H1 (cell line): ENCODE results near the gene DDN. TPM values are rescaled to one million over a fixed set of nuclear protein-coding genes. Genes with fewer than 3 reads are reported as not detected.

ENCODE experiments used
- CTCF ChIA-PET: fragments of 300-600 bp; sonication (Branson Sonifier 250); formaldehyde crosslinking; loops from one replicate; lab custom pipeline; 2021; ENCODE audit not compliant: partially characterized antibody; lab: Charles Lee
- POLR2A ChIA-PET: fragments of 300-600 bp; sonication (Branson Sonifier 250); formaldehyde crosslinking; loops from one replicate; lab custom pipeline; 2021; ENCODE audit warnings: inconsistent platforms; ENCODE audit not compliant: partially characterized antibody; lab: Charles Lee
- DNase-seq, 2 experiments: peaks; one replicate each; pipeline versions ENCODE4 v3.0.0 to v3.0.0-alpha.2; 2010 to 2022; ENCODE audit warnings: low spot score in 2 of 2, low read depth in 1 of 2, mixed read lengths in 1 of 2
- FAIRE-seq: peaks from 2 replicates; lab custom pipeline; 2011; peaks lifted over from hg19 to GRCh38; lab: Jason Lieb, UNC
- H2AFZ ChIP-seq: 2 replicates; pipeline ENCODE4 v1.8.1; 2012; ENCODE audit warnings: low read length, inconsistent platforms
- H2AK5ac ChIP-seq: 2 replicates; pipeline ENCODE4 v1.6.1; 2013; ENCODE audit warnings: low read depth, low read length
- H2BK120ac ChIP-seq: replicated peaks from 2 replicates; pipeline ENCODE3; 2013; ENCODE audit warnings: low read depth, low read length, inconsistent platforms
- H2BK12ac ChIP-seq: 2 replicates; pipeline ENCODE4 v1.6.1; 2013; ENCODE audit warnings: low read depth, low read length
- H2BK15ac ChIP-seq: 2 replicates; pipeline ENCODE4 v1.6.1; 2013; ENCODE audit warnings: low read length
- H2BK20ac ChIP-seq: 2 replicates; pipeline ENCODE4 v1.6.1; 2013; ENCODE audit warnings: low read length
- H2BK5ac ChIP-seq: 2 replicates; pipeline ENCODE4 v1.6.1; 2013; ENCODE audit warnings: low read depth, low read length
- H3K14ac ChIP-seq: 2 replicates; pipeline ENCODE4 v1.6.1; 2013; ENCODE audit warnings: inconsistent platforms; ENCODE audit not compliant: insufficient read length
- H3K18ac ChIP-seq: 2 replicates; pipeline ENCODE4 v1.6.1; 2013; ENCODE audit warnings: low read length; ENCODE audit errors: extremely low read depth
- H3K23ac ChIP-seq: 2 replicates; pipeline ENCODE4 v1.6.1; 2013; ENCODE audit warnings: inconsistent platforms; ENCODE audit not compliant: insufficient read length
- H3K23me2 ChIP-seq: 2 replicates; pipeline ENCODE4 v1.6.1; 2013; ENCODE audit warnings: low read depth, low read length
- H3K27ac ChIP-seq: 2 replicates; pipeline ENCODE4 v1.6.1; 2011; ENCODE audit warnings: low read depth, low read length, inconsistent platforms
- H3K27me3 ChIP-seq, 4 experiments: replicated peaks in 1 of 4; 1 replicate in 1 of 4; 2 replicates in 3 of 4; pipeline versions ENCODE4 v1.6.1 to v1.8.1; 2011 to 2013; ENCODE audit warnings: low read length in 3 of 4, mild to moderate bottlenecking in 3 of 4, inconsistent platforms in 2 of 4, mixed read lengths in 2 of 4, moderate library complexity in 1 of 4; ENCODE audit not compliant: control insufficient read depth in 3 of 4, insufficient read depth in 3 of 4; ENCODE audit errors: extremely low read depth in 1 of 4
- H3K36me3 ChIP-seq, 4 experiments: 2 replicates each; pipeline versions ENCODE4 v1.6.1 to v1.8.1; 2011 to 2013; ENCODE audit warnings: mild to moderate bottlenecking in 4 of 4, low read length in 3 of 4, moderate library complexity in 2 of 4, control low read depth in 1 of 4, inconsistent platforms in 1 of 4; ENCODE audit not compliant: insufficient read depth in 4 of 4, control insufficient read depth in 2 of 4
- H3K4ac ChIP-seq: replicated peaks from 2 replicates; pipeline ENCODE3; 2013; ENCODE audit warnings: low read length, low read depth, mixed read lengths, inconsistent platforms; ENCODE audit not compliant: insufficient read length
- H3K4me1 ChIP-seq, 4 experiments: replicated peaks in 1 of 4; 1 replicate in 1 of 4; 2 replicates in 3 of 4; pipeline versions ENCODE4 v1.6.1 to v1.8.1; 2011 to 2013; ENCODE audit warnings: low read length in 3 of 4, inconsistent platforms in 2 of 4, mixed read lengths in 1 of 4; ENCODE audit not compliant: insufficient read depth in 4 of 4, control insufficient read depth in 3 of 4
- H3K4me2 ChIP-seq, 2 experiments: 2 replicates each; pipeline versions ENCODE4 v1.6.1 to v1.8.1; 2011 to 2013; ENCODE audit warnings: low read depth in 2 of 2, low read length in 2 of 2, control low read depth in 1 of 2, inconsistent platforms in 1 of 2, mild to moderate bottlenecking in 1 of 2; ENCODE audit not compliant: insufficient read depth in 1 of 2
- H3K4me3 ChIP-seq, 4 experiments: fragments of 200-600, 300-600 bp in 1 of 4; sonication (generic), shearing (Covaris generic), sonication (Bioruptor Twin) in 1 of 4; 2 replicates each; pipeline versions ENCODE4 v1.5.1 to v1.8.1; 2011 to 2016; ENCODE audit warnings: low read length in 4 of 4, low read depth in 3 of 4, control low read depth in 2 of 4, inconsistent platforms in 2 of 4, mild to moderate bottlenecking in 2 of 4, mixed read lengths in 1 of 4, moderate library complexity in 1 of 4; ENCODE audit not compliant: insufficient read depth in 2 of 4; ENCODE audit errors: extremely low read depth in 1 of 4
- H3K56ac ChIP-seq: replicated peaks from 2 replicates; pipeline ENCODE3; 2013; ENCODE audit warnings: low read depth, mild to moderate bottlenecking, mixed read lengths, low read length, inconsistent platforms; ENCODE audit not compliant: insufficient read length
- H3K79me1 ChIP-seq: 2 replicates; pipeline ENCODE4 v1.6.1; 2013; ENCODE audit warnings: low read depth, low read length, control low read depth
- H3K79me2 ChIP-seq, 2 experiments: 2 replicates each; pipeline versions ENCODE4 v1.6.1 to v1.8.1; 2012 to 2013; ENCODE audit warnings: low read length in 2 of 2, mild to moderate bottlenecking in 2 of 2, inconsistent platforms in 1 of 2; ENCODE audit not compliant: insufficient read depth in 2 of 2, control insufficient read depth in 1 of 2
- H3K9ac ChIP-seq, 4 experiments: replicated peaks in 1 of 4; 1 replicate in 1 of 4; 2 replicates in 3 of 4; pipeline versions ENCODE4 v1.6.1 to v1.8.1; 2011 to 2013; ENCODE audit warnings: low read depth in 3 of 4, low read length in 3 of 4, control low read depth in 2 of 4, mild to moderate bottlenecking in 2 of 4, moderate library complexity in 2 of 4, inconsistent platforms in 1 of 4; ENCODE audit errors: extremely low read depth in 1 of 4
- H3K9me3 ChIP-seq, 2 experiments: 2 replicates each; pipeline versions ENCODE4 v1.6.1 to v1.8.1; 2012 to 2013; ENCODE audit warnings: mild to moderate bottlenecking in 2 of 2, moderate library complexity in 2 of 2, control low read depth in 1 of 2, inconsistent platforms in 1 of 2, low read depth in 1 of 2, low read length in 1 of 2, mixed read lengths in 1 of 2; ENCODE audit not compliant: insufficient read depth in 2 of 2
- H4K20me1 ChIP-seq, 2 experiments: replicated peaks in 1 of 2; 2 replicates each; pipeline versions ENCODE3 to v1.8.1; 2011 to 2013; ENCODE audit warnings: inconsistent platforms in 2 of 2, low read length in 2 of 2, mild to moderate bottlenecking in 1 of 2; ENCODE audit not compliant: insufficient read depth in 2 of 2, control insufficient read depth in 1 of 2
- H4K5ac ChIP-seq: 2 replicates; pipeline ENCODE4 v1.6.1; 2013; ENCODE audit warnings: low read length, low read depth, mixed read lengths, inconsistent platforms; ENCODE audit not compliant: insufficient read length
- H4K8ac ChIP-seq: 2 replicates; pipeline ENCODE4 v1.8.0; 2013; ENCODE audit warnings: mild to moderate bottlenecking, moderate library complexity, low read length, inconsistent platforms; ENCODE audit not compliant: insufficient read depth; ENCODE audit errors: extremely low read depth
- H4K91ac ChIP-seq: replicated peaks from 2 replicates; pipeline ENCODE3; 2013; ENCODE audit warnings: low read length, mixed read lengths, inconsistent platforms; ENCODE audit not compliant: insufficient read length
- CEBPB ChIP-seq: IDR thresholded peaks from 2 replicates; pipeline ENCODE4 v1.6.1; 2012; ENCODE audit warnings: low read depth, low read length
- EGR1 ChIP-seq: IDR thresholded peaks from 2 replicates; pipeline ENCODE4 v1.6.1; 2011; ENCODE audit warnings: low read depth, low read length, borderline replicate concordance
- HDAC2 ChIP-seq, 2 experiments: fragments of 300-600 bp in 1 of 2; sonication (generic) in 1 of 2; IDR thresholded peaks; 2 replicates each; pipeline ENCODE4 v1.6.1; 2011 to 2012; ENCODE audit warnings: low read depth in 2 of 2, low read length in 2 of 2, mild to moderate bottlenecking in 2 of 2, moderate library complexity in 2 of 2, borderline replicate concordance in 1 of 2, inconsistent platforms in 1 of 2
- HDAC6 ChIP-seq: IDR thresholded peaks from one replicate; pipeline ENCODE4 v1.7.1; 2012; ENCODE audit warnings: low read depth, mild to moderate bottlenecking, inconsistent platforms, low read length, moderate library complexity
- MAX ChIP-seq: IDR thresholded peaks from 2 replicates; pipeline ENCODE4 v1.6.1; 2012; ENCODE audit warnings: inconsistent platforms
- PHF8 ChIP-seq: fragments of 200-600 bp; sonication (generic); conservative IDR thresholded peaks from 2 replicates; pipeline ENCODE4 v1.7.1; 2012; ENCODE audit warnings: low read depth, mild to moderate bottlenecking, inconsistent platforms, low read length, moderate library complexity
- RAD21 ChIP-seq, 2 experiments: IDR thresholded peaks in 1 of 2; conservative IDR thresholded peaks in 1 of 2; 2 replicates each; pipeline ENCODE4 v1.6.1; 2011; ENCODE audit warnings: low read depth in 2 of 2, low read length in 2 of 2, improper control_type of control experiment in 1 of 2, inconsistent platforms in 1 of 2, mild to moderate bottlenecking in 1 of 2, moderate library complexity in 1 of 2
- RNF2 ChIP-seq: fragments of 200-900, 300-1000 bp; sonication (generic); IDR thresholded peaks from 2 replicates; pipeline ENCODE4 v1.7.1; 2016; ENCODE audit warnings: borderline replicate concordance, low read depth, mild to moderate bottlenecking, antibody characterized with exemption, low read length; ENCODE audit not compliant: poor library complexity, severe bottlenecking; ENCODE audit errors: missing control alignments
- SP2 ChIP-seq: IDR thresholded peaks from 2 replicates; pipeline ENCODE4 v1.6.1; 2012; ENCODE audit warnings: mild to moderate bottlenecking, low read length, inconsistent platforms
- SP4 ChIP-seq: IDR thresholded peaks from 2 replicates; pipeline ENCODE4 v1.6.1; 2012; ENCODE audit warnings: low read length, inconsistent platforms
- SRF ChIP-seq: IDR thresholded peaks from 2 replicates; pipeline ENCODE4 v1.6.1; 2011; ENCODE audit warnings: mild to moderate bottlenecking, low read depth, low read length, moderate library complexity
- TAF7 ChIP-seq: optimal IDR thresholded peaks from 2 replicates; pipeline ENCODE3; 2011; ENCODE audit warnings: low read depth, mild to moderate bottlenecking, inconsistent platforms, low read length, moderate library complexity, borderline replicate concordance
- WGBS, 2 experiments: shearing (Covaris generic) in 1 of 2; methylation state at CpG; one replicate each; pipeline versions ENCODE4 v1.1.6 to v1.1.7; 2013 to 2015; ENCODE audit warnings: low lambda C conversion rate in 2 of 2, mixed read lengths in 2 of 2, inconsistent platforms in 1 of 2, low coverage in 1 of 2, missing lambda C conversion rate in 1 of 2; ENCODE audit not compliant: insufficient replicate concordance in 2 of 2, insufficient coverage in 1 of 2, insufficient read length in 1 of 2; ENCODE audit errors: extremely low coverage in 1 of 2, missing lambda C conversion rate in 1 of 2; 5-methylcytosine and 5-hydroxymethylcytosine counted together
- polyA plus RNA-seq, 7 experiments: library from polyadenylated mRNA; depleted of rRNA in 3 of 7; stranded (reverse) in 5 of 7; unstranded in 2 of 7; fragments of >200 nt in 5 of 7; fragments of 200-250 nt in 2 of 7; gene quantifications; 1 replicate in 5 of 7; 2 replicates in 1 of 7; 4 replicates in 1 of 7; pipeline versions ENCODE4 v1.2.1 to v1.2.3, GENCODE V29; 2011 to 2013; ENCODE audit warnings: missing spikeins in 2 of 7, mixed read lengths in 2 of 7
- total RNA-seq: library from RNA; stranded (reverse); fragmentation: NEBNext Ultra II Directional; extraction: Animal tissue kit (Norgen Biotek cat#: 25700); gene quantifications from 2 replicates; pipeline ENCODE4 v1.2.1, GENCODE V29; 2021

Gene DDN
- total and polyA plus RNA-seq, 2 of the 8 experiments (the other 6 are each of a cell fraction or from before 2014, with no cell fraction given), result 0.14 to 0.30 TPM

- H3K23ac ChIP-seq, result no peak overlapping the region
Measured at GRCh38 chr12:49010092-49010668, 11.0 kb upstream of the DDN start.

More at GRCh38 chr12:49010092-49010668, 11.0 kb upstream of the DDN start:
- POLR2A ChIA-PET, result interaction anchor here (0.9 to 1.7 kb wide), 5 partner anchors 9 to 145 kb away, joined by 3 to 5 read pairs (median 5); partner anchors contain the start of genes DDN and RND1
- Histone ChIP-seq H3K9ac (peak overlapping the region in 1 of 4 experiments; percentile 32; a peak in 1 of 7 replicates), H2BK15ac (no peak overlapping the region), H2AK5ac (no peak overlapping the region), H2BK12ac (no peak overlapping the region), H4K20me1 (no peaks in the 10 kb centered on the region), H3K18ac (no peak overlapping the region), H4K91ac (no peak overlapping the region), H3K4me3 (no peak overlapping the region), H3K79me2 (no peaks in the 10 kb centered on the region), H3K4ac (no peak overlapping the region), H2BK5ac (no peak overlapping the region), H3K23me2 (no peaks in the 10 kb centered on the region), H4K8ac (no peak overlapping the region), H3K14ac (no peak overlapping the region), H3K56ac (no peak overlapping the region), H3K79me1 (no peaks in the 10 kb centered on the region), H3K27me3 (no peaks in the 10 kb centered on the region), H3K27ac (no peak overlapping the region), H3K4me1 (no peaks in the 10 kb centered on the region), H2BK120ac (no peak overlapping the region), H2AFZ (no peak overlapping the region), H4K5ac (no peak overlapping the region), H3K36me3 (no peaks in the 10 kb centered on the region), H2BK20ac (no peak overlapping the region), H3K9me3 (no peaks in the 10 kb centered on the region), H3K4me2 (no peak overlapping the region)
- TF ChIP-seq SRF (no peak), TAF7 (no peak), MAX (no peak), CEBPB (no peak), PHF8 (no peak), HDAC6 (no peak), RNF2 (no peak), EGR1 (no peak), RAD21 (IDR thresholded peaks at IDR 0.05 in 1 of 2, conservative IDR thresholded peaks at IDR 0.05 in 1 of 2; ENCODE audit: low read depth in 2 of 2, low read length in 2 of 2) (no peak), SP4 (no peak), SP2 (no peak), HDAC2 (IDR thresholded peaks at IDR 0.05; ENCODE audit: borderline replicate concordance in 1 of 2, low read depth in 2 of 2, low read length in 2 of 2) (no peak)
- FAIRE-seq, result no peak
- CTCF ChIA-PET, result interaction anchor here (11.5 kb wide), 1 partner anchor 12 kb away, joined by 207 read pairs; the partner anchor contains the start of gene DDN
- no peak for DNase-seq
- WGBS, 2 experiments, result 81% methylated on average over 3 of the region's 3 CpGs; no CpG with 5 or more reads in 1 of the 2 experiments
